UCSD-AML1 (cell line): ENCODE measurements around the gene PTPN4.

ENCODE experiments used
- DNase-seq: peaks from one replicate; lab custom pipeline; 2025; ENCODE audit not compliant: unreplicated experiment; lab: John Stamatoyannopoulos, UW

Gene PTPN4

DNA sequence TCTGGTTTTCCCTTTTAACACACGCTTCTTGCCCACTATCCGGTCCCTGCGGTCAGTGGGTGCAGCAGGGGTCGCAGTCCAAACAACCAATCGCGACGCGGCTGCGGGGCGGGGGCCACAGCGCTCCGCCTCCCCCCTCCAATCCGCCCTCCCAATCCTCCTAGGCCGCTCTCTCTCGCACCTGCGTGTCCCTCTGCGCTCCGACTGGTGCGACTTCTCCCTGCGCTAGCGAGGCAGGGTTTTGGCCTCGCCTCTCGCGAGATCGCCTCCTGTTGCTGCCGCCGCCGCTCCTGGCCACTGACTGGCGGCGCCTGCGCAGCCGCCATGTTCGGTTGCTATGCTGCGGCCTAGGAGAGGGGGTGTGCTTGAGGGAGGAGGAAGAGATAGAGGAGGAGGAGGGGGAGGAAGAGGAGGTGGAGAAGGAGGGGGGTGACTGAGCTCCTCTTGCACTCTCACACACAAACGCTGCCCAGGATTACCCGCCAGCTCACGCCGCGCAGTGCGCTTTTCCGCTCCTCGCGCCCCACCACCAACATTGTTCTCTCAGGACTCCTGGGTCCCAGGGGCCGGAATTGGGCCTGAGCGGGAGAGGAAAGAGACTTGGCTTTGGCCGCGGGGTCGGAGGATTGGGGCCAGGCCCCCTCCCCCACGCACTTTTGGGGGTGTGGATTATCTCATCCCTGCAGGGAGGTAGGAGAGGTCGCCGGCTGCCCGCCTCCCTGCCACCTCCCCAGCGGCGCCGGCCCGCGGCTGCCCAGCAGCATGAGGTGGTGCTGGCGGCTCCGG lies at the start of gene PTPN4:
Gene PTPN4, plus strand, starts transcription at position 472 of the 786 bp plus-strand sequence. CDS start 49,932 bp downstream, outside the sequence.
- peak; percentile 97 for DNase-seq

DNA sequence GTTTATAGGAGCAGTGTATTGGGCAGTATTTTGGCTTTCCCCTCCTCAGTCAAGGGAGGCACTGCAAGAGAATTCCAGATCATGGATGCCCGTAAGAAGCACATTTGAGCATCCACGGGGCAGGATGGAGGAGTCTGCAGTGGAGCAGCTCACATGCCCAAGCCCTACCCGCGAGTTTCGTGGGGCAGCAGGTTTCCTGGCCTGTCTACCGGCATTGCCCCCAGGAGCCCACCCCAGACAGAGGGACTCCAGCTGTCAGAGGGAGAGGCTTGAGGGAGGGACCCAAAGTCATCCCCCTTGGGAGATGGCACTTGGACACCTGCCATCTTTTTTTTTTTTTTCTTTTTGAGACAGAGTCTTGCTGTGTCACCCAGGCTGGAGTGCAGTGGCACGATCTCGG lies 49.4 kb upstream of the PTPN4 start:
- no peak for DNase-seq

- DNase-seq: no peak
Measured at GRCh38 chr2:119711352-119711751, 48.4 kb upstream of the PTPN4 start.

DNA sequence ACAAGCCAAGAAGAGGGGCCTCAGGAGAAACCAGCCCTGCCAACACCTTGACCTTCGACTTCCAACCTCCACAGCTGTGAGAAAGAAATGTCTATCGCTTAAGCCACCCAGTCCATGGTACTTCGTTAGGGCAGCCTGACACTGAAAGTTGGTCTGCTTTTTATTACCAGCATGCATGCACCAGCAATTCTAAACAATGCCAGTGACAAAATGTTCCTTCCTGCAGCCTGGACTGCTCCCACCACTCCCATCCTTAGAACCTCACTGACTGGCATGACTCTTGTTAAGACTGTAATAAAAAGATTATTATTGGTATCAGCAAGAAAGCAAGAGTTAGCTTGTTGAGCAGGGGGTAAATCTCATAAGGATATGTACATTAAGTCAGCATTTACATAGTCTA lies 47.2 kb upstream of the PTPN4 start:
- DNase-seq: no peak

DNA sequence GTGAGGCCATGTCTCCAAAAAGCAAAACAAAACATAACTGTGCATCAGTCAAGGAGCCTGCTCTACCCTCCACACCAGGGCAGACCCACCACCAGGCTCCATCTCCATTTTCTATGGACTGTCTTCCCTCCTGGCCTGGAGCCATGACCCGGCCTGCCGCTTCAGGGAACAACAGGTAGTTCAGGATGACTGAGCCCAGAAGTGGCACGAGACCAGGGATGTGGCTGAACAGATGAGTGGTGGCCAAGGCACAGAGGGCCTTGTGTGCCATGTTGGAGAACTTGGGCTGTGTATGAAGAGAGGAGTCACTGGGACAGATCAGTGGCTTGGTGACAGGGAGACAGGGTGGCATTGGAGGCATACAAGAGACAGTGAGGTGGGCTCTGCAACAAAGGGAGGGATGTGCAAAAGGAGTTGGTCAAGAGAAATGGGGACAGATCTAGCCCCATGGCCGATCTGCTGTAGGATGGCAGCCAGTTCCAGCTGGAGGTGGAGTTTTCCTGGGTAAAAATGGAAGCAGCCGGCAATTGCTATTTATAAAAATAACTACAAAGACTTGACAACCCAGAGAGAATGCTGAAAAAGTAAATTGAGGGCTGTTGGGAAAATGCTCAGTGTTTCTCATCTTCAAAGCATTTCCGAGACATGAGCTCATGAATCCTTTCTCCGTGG lies 45.8 kb upstream of the PTPN4 start:
- no peak for DNase-seq

- no peak for DNase-seq
Measured at GRCh38 chr2:119715409-119716283, 44.1 kb upstream of the PTPN4 start.

- no peak for DNase-seq
Measured at GRCh38 chr2:119716284-119716672, 43.4 kb upstream of the PTPN4 start.

GRCh38 chr2:119718501-119719260 lies 41.0 kb upstream of the PTPN4 start:
- DNase-seq: no peak

- DNase-seq: no peak
Measured at GRCh38 chr2:119719261-119719627, 40.5 kb upstream of the PTPN4 start.

GRCh38 chr2:119721043-119721442 lies 38.7 kb upstream of the PTPN4 start:
- DNase-seq: no peak

GRCh38 chr2:119721462-119721861 lies 38.3 kb upstream of the PTPN4 start:
- no peak for DNase-seq

GRCh38 chr2:119721904-119722303 lies 37.8 kb upstream of the PTPN4 start:
- no peak for DNase-seq

- no peak for DNase-seq
Measured at GRCh38 chr2:119723186-119723585, 36.5 kb upstream of the PTPN4 start.

GRCh38 chr2:119723784-119724467 lies 35.8 kb upstream of the PTPN4 start:
- no peak for DNase-seq

- DNase-seq: no peak
Measured at GRCh38 chr2:119724656-119725485, 34.9 kb upstream of the PTPN4 start.

DNA sequence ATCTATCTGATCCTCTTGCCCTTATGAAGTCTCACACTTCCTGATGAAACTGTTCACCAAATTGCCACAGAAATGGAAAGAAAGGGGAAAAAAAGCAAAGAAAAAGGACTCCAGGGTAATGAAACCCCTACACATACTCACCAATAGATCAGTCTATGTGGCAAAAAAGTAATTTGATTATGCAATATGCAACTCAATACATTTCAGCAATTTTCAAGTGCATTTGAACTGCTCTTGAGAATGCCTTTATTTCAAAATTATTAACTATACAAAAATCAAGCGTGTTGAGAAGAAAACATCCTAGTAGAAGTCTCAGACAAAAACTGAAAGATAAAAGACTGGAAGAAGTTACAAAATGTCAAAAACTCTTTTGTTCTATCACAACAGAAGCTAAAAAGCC lies 32.2 kb upstream of the PTPN4 start:
- no peak for DNase-seq

DNA sequence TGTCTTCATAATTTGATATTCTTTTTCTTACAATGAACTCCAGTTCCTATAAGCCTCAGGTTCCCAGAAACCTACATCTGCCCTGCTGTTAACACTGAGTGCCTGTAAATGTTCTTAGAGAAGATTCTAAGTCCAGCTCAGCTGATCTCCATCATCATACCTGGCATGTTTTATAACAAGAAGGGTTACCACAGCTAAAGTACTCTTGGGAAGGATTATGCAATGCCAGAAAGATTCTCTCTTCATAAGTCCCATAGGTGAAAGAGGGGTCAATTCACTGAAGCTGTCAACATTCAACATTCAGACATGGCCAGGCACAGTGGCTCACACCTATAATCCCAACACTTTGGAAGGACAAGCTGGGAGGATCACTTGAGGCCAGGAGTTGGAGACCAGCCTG lies 31.3 kb upstream of the PTPN4 start:
- no peak for DNase-seq

DNA sequence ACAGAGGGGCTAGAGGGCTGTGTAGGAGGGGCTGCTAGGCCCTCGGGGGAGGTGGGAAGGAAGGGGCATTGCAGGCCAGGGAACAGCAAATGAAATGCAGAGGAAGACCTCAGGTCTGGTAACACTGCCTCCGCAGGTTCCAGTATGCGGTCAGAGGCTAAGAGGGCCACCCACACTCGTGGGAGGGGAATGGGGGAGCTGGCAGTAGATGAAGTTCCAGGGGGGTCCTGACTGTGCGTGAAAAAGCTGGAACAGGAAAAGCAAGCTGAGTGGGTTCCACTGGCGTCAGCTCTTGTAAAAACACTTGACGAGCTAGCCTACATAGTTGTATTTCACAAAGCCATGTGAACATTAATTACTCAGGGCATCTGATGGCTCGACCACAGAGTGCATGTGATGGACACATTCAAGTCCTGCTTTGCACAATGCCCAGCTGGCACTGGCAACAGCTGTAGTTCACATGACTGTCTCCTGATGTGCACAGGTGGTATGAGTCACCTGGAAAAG lies 29.0 kb upstream of the PTPN4 start:
- no peak for DNase-seq

DNA sequence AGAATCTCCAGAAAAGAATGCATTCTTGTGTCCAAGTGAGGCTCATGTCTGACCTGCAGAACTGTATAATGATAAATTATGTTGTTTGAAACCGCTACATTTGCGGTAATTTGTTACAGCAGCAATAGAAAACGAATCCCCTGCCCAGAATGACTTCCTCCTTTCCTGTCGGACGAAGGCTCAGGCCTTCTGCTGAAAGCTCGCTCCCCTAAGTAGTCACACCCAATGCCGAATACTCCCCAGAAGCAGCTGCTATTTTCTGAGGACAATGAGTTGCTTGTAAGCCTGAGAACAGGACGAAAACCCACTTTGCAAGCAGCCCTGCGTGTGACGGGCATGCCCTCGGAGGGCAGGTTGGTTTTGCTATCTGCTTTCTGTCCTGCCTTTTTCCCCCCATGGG lies 27.7 kb upstream of the PTPN4 start:
- DNase-seq: no peak
